Middle frontal gyrus (tissue), 1 donor: ENCODE measurements around the gene GRK5.

Experiments used
- DNase-seq: peaks from one replicate; pipeline ENCODE4 v3.0.0-alpha.2; 2015; ENCODE audit warnings: low spot score; ENCODE audit errors: extremely low spot score

Gene GRK5

GRCh38 chr10:119374236-119374635 lies 166.9 kb downstream of the GRK5 start:
- DNase-seq = no peak

GRCh38 chr10:119375574-119376272 lies 168.4 kb downstream of the GRK5 start:
- no peak for DNase-seq

GRCh38 chr10:119377451-119377957 lies 170.1 kb downstream of the GRK5 start:
- DNase-seq = no peak

- DNase-seq = no peak
Observed at GRCh38 chr10:119377958-119378736, 170.8 kb downstream of the GRK5 start.

- DNase-seq = peak; percentile 14
Observed at GRCh38 chr10:119378737-119379067, 171.3 kb downstream of the GRK5 start.

GRCh38 chr10:119379466-119380071 lies 172.2 kb downstream of the GRK5 start:
- no peak for DNase-seq

- no peak for DNase-seq
Observed at GRCh38 chr10:119383174-119383856, 175.9 kb downstream of the GRK5 start.

- no peak for DNase-seq
Observed at GRCh38 chr10:119384127-119384526, 176.8 kb downstream of the GRK5 start.

GRCh38 chr10:119386666-119387065 lies 179.3 kb downstream of the GRK5 start:
- no peak for DNase-seq

- DNase-seq = no peak
Observed at GRCh38 chr10:119388849-119389345, 181.5 kb downstream of the GRK5 start.

- DNase-seq = no peak
Observed at GRCh38 chr10:119391440-119392251, 184.3 kb downstream of the GRK5 start.

GRCh38 chr10:119393019-119393418 lies 185.6 kb downstream of the GRK5 start:
- DNase-seq = no peak

GRCh38 chr10:119393421-119393820 lies 186.1 kb downstream of the GRK5 start:
- DNase-seq = no peak

GRCh38 chr10:119393845-119394244 lies 186.5 kb downstream of the GRK5 start:
- DNase-seq = no peak

- DNase-seq = no peak
Observed at GRCh38 chr10:119394657-119395279, 187.4 kb downstream of the GRK5 start.

GRCh38 chr10:119395280-119396007 lies 188.1 kb downstream of the GRK5 start:
- DNase-seq = no peak

- DNase-seq = no peak
Observed at GRCh38 chr10:119396008-119396708, 188.8 kb downstream of the GRK5 start.

GRCh38 chr10:119396709-119397071 lies 189.3 kb downstream of the GRK5 start:
- no peak for DNase-seq

GRCh38 chr10:119397416-119397815 lies 190.0 kb downstream of the GRK5 start:
- no peak for DNase-seq
